Measurements from ENCODE around the gene PCNP. TPM values are rescaled to one million over a fixed set of nuclear protein-coding genes. Genes with fewer than 3 reads are reported as not detected.
A peak's percentile ranks its signal among the peaks of the same experiment; 100 is the strongest.

Gene PCNP
- total RNA-seq, 1 donor = 137 TPM

DNA sequence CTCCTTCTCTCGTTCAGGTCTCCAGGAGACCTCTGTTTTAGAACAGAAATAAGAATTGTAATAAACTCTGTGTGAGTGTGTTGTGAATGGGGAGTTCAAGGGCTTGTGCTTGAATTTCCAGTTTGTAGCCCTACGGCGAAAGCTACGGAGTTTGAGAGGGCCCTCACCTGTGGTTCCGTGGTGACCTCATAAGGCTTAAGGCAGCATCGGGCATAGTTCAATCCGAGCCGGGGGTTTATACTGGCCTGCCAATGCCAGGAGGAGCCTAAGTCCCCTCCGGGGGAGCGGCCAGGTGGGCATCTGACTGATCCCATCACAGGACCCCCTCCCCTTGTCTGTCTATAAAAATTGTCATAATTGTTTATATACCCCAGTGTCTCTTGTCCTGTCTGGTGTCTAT is 59.2 kb downstream of the PCNP start:
- DNase-seq (ENCODE audit: low read depth) = no peak
- no peak overlapping the region for H3K4me3 ChIP-seq (ENCODE audit: low read depth, low read length)
- TF ChIP-seq, protein P1, sequence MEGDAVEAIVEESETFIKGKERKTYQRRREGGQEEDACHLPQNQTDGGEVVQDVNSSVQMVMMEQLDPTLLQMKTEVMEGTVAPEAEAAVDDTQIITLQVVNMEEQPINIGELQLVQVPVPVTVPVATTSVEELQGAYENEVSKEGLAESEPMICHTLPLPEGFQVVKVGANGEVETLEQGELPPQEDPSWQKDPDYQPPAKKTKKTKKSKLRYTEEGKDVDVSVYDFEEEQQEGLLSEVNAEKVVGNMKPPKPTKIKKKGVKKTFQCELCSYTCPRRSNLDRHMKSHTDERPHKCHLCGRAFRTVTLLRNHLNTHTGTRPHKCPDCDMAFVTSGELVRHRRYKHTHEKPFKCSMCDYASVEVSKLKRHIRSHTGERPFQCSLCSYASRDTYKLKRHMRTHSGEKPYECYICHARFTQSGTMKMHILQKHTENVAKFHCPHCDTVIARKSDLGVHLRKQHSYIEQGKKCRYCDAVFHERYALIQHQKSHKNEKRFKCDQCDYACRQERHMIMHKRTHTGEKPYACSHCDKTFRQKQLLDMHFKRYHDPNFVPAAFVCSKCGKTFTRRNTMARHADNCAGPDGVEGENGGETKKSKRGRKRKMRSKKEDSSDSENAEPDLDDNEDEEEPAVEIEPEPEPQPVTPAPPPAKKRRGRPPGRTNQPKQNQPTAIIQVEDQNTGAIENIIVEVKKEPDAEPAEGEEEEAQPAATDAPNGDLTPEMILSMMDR (IDR thresholded peaks at IDR 0.05; ENCODE audit: insufficient read depth, low read length) = no peak

DNA sequence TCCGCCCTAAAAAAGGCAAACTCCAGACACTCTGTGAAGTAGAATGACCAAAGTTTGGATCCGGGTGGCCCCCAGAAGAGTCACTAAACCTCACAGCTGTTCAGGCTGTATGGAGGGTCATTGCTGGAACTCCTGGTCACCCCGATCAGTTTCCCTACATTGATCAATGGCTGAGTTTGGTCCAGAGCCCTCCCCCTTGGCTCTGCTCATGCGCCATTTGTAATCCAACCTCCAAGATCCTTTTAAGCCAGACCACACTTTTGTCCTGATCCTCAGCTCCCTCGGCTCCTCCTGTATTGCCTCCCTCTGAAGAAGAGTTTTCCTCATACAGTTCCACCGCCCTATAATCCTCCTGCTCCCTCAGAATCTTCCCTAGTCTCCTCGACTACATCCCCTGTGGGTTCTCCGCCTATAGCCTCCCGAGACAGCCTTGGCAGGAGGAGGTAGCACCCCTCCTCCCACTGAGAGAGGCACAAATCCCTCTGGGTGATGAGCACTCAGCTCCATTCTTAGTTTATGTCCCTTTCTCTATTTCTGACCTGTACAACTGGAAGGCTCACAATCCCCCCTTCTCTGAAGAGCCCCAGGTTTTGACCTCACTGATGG is 60.7 kb downstream of the PCNP start:
- DNase-seq (ENCODE audit: low read depth) = no peak
- no peak overlapping the region for H3K4me3 ChIP-seq (ENCODE audit: low read depth, low read length)
- TF ChIP-seq, protein P1 (IDR thresholded peaks at IDR 0.05; ENCODE audit: insufficient read depth, low read length) = no peak

DNA sequence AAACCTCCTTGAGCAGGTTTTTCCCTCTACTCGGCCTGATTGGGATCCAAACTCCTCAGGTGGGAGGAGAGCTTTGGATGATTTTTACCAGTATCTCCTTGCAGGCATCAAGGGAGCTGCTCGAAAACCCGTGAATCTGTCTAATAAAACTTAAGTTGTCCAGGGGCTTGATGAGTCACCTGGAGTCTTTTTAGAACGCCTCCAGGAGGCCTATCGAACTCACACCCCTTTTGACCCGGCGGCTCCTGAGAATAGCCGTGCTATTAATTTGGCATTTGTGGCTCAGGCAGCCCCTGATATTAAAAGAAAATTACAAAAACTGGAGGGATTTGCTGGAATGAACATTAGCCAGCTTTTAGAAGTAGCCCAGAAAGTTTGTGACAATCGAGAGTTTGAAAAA is 61.4 kb downstream of the PCNP start:
- TF ChIP-seq, protein P1 (IDR thresholded peaks at IDR 0.05; ENCODE audit: insufficient read depth, low read length) = no peak
- no peak overlapping the region for H3K4me3 ChIP-seq (ENCODE audit: low read depth, low read length)
- no peak for DNase-seq (ENCODE audit: low read depth)

DNA sequence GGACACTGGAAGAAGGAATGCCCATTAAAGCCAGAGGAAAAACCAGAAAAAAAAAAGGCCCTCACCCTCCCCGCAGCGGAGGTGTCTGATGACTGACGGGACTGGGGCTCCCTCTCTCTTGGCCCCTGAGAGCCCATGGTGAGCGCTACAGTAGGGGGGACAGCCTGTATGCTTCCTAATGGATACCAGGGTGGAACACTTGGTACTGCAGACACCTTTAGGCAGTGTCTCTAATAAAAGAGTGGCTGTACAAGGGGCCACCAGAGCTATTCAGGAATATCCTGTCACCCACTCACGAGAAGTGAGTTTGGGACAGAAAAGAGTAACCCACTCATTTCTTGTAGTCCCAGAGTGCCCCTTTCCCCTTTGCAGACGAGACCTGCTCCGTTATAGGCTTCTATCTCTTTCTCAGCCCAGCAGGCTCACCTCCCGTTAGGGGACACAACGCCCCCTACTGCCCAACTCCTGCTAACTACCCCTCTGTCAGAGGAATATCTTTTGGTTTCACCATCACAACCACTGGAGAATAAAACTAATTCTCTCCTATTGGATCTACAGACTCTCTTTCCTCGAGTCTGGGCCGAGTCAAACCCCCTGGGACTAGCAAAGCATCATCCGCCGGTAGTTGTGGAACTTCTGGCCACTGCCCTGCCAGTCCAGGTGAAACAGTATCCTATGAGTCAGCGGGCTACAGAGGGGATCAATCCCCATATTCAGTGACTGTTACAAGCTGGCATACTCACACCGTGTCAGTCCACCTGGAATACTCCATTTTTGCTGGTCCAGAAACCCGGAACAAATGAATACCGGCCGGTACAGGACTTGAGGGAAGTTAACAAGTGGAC is 62.2 kb downstream of the PCNP start:
- TF ChIP-seq, protein P1 (IDR thresholded peaks at IDR 0.05; ENCODE audit: insufficient read depth, low read length) = peak; percentile 56
- H3K4me3 ChIP-seq (ENCODE audit: low read depth, low read length) = no peak overlapping the region
- peak; percentile 42 for DNase-seq (ENCODE audit: low read depth)

DNA sequence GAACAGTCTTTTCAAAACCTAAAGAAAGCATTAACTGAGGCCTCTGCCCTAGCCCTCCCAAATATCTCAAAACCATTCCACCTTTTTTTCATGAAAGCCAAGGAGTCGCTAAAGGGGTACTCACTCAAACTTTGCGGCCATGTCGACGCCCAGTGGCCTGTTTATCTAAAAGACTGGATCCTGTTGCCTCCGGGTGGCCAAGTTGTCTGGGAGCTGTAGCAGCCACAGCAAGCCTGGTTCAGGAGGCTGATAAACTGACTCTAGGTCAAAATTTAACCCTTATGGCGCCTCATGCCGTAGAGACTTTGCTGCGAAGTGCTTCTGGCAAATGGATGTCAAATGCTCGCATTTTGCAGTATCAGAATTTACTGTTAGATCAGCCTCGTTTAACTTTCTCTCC is 63.5 kb downstream of the PCNP start:
- DNase-seq (ENCODE audit: low read depth) = no peak
- TF ChIP-seq, protein P1 (IDR thresholded peaks at IDR 0.05; ENCODE audit: insufficient read depth, low read length) = no peak
- H3K4me3 ChIP-seq (ENCODE audit: low read depth, low read length) = no peak overlapping the region

DNA sequence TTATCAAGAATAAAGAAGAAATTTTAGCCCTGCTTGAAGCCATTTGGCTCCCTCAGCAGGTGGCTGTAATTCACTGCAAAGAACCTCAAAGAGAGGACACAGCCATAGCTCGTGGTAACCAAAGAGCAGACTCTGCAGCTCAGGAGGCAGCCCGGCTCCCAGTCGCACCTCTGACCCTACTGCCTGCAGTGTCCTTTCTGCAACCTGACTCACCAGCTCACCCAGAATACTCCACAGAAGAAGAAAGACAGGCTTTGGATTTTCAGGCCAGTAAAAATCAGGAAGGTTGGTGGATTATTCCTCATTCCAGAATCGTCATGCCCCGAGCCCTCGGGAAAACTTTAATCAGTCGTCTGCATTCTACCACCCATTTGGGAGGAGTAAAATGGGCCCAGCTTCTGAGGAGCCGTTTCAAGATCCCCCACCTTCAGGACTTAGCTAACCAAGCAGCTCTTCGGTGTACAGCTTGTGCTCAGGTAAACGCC is 64.3 kb downstream of the PCNP start:
- no peak for DNase-seq (ENCODE audit: low read depth)
- H3K4me3 ChIP-seq (ENCODE audit: low read depth, low read length) = no peak overlapping the region
- TF ChIP-seq, protein P1 (IDR thresholded peaks at IDR 0.05; ENCODE audit: insufficient read depth, low read length) = no peak

All from fibroblast of the aortic adventitia (primary cell).